Germinal center (tissue), 1 donor: ENCODE measurements around the gene AKT1S1.
A peak's percentile ranks its signal among the peaks of the same experiment; 100 is the strongest.
"Not testable (repeated sequence)": the region's sequence is repeated elsewhere in the genome, so short reads cannot be mapped to it uniquely, and the experiment has no call there.

ENCODE experiments used
- DNase-seq: peaks from one replicate; pipeline ENCODE4 v3.0.0; 2012; ENCODE audit warnings: mixed read lengths, low spot score

Gene AKT1S1

DNA sequence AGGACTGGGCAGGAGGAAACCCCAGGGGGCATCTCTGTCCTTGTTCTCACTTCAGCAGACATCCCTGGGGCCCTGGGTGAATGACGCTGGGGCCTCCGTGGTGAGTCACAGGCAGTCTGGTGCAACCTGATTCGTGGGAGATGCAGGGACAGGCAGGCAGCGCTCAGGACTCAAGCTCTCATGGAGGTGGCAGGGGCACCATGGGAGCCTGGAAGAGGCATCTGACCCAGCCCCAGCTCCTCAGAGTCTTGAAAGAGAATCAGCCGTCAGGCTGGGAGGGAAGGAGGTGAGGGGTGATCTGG is 40.2 kb downstream of the AKT1S1 start:
- DNase-seq: no peak

DNA sequence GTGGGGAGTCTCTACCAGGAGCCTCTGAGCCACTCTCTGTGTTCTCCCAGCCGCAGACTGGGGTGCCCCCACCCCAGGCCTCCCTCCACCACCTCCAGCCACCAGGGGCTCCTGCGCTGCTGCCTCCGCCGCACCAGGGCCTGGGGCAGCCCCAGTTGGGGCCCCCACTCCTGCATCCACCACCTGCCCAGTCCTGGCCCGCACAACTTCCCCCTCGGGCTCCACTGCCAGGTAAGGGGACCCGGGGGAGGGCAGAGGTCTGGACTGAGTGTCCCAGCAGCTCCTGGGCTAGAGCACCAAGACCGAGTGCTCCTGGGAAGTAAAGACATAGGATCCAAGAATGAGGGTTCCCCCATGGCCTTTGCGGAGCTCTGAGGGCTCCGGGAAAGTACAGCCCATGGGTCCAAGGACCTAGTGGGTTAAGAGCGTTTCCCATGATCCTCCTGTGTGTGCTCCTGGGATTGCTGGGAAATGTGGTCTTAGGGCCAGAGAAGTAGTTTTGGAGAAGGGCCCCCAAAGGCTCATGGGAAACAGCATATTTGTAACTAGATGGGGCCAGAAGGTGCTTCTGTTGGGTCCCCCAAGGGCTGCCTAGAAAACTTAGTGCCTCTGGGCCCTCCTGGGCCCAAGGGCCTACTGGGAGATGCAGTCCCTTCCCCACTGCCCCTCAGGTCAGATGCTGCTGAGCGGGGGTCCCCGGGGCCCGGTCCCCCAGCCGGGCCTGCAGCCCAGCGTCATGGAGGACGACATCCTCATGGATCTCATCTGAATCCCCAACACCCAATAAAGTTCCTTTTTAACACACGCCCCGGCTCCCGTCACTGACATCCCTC is 40.8 kb downstream of the AKT1S1 start:
- no peak for DNase-seq

DNA sequence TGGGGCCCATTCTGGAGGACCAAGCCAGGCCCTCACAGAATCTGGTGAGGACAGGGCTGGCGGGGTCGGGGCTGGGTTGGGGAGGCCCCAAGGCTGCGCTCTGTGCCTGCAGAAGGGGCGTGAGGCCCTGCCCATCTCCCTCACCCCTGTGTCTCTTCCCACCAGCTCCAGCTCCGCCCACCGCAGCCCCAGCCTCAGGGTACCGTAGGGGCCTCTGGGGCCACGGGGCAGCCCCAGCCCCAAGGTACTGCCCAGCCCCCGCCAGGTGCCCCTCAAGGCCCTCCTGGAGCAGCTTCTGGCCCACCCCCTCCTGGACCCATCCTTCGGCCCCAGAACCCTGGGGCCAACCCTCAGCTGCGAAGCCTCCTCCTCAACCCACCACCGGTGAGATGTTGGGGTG is 41.6 kb downstream of the AKT1S1 start:
- DNase-seq: no peak

DNA sequence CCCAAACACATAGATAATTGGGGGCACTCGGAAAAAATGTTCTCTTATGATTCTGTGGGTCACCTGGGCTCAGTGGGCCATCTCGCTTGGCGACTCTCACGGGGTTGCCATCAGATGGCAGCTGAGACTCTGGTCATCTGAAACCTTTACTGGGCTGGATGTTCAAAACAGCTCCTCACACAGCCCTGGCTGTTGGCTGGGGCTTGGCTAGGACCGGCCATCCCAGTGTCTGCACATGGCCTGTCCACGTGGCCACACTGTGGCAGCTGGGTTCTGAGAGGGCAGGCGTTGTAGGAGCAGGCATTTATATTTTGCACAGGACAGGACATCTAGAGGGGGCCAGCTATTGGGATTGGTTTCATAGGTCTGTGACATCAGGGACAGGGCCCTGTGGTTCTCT is 43.6 kb downstream of the AKT1S1 start:
- no peak for DNase-seq

DNA sequence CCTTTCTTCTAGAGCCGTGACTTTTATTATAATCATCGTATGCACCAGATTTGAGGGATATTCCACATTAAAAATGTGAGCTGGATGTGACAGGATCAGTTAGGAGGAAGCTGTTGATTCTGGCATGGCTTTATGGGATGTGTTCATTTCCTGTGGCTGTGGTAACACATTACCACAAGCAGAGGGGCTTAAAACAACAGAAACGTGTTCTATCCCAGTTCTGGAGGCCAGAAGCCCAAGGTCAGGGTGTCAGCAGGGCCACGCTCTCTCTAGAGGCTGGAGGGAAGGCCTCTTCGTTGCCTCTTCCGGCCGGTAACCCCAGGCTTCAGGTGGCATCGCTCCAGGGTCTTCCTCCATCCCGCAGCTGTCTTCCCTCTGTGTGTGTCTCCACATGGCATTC is 44.6 kb downstream of the AKT1S1 start:
- DNase-seq: no peak

DNA sequence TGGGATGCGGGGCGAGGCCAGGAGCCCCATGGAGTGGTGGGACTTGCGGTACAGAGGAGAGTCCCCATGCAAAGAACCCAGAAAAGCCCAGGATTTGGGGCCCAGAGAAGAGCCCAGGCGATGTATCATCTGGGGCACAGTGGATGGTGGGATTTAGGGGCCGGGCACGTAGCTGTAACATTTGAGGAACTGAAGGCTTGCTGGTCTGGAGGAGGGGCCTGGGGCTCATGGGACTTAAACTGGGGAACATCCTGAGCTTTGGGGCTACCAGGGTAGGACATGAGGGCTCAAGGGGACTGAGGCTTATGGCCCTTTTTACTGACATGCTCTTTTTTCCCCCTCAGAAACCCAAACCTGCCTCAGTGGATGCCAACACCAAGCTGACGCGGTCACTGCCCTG is 45.6 kb downstream of the AKT1S1 start:
- DNase-seq: no peak

DNA sequence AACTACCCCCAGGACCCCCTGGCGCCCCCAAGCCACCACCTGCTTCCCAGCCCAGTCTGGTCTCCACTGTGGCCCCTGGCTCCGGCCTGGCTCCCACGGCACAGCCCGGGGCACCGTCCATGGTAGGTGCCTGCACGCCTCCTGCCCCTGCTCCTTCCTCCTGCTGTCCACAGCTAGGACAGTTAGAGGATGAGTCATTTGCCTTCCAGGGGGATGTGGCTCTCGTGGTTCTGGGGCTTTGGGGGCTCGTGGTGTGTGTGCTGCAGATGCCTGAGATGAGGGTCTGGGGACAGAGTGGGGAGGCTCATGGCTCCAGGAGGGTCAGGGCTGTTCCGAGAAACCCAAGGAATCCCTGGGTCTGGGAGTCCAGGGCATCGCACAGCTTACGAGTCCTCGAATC is 46.4 kb downstream of the AKT1S1 start:
- DNase-seq: no peak

DNA sequence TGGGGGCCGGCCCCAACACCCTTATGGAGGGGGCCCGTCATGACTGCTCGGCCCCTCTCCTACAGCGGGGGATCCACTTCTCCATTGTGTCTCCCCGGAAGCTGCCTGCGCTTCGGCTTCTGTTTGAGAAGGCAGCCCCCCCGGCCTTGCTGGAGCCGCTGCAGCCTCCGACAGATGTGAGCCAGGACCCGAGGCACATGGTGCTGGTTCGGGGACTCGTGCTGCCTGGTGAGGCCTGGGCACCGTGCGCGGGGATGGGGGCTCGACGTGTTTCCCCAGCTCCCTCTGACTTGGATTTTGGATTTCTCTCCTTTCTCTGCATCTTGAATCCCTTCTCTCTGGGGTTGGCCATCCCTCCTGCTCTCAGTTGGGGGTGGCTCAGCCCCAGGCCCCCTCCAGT is 47.4 kb downstream of the AKT1S1 start:
- DNase-seq: no peak

DNA sequence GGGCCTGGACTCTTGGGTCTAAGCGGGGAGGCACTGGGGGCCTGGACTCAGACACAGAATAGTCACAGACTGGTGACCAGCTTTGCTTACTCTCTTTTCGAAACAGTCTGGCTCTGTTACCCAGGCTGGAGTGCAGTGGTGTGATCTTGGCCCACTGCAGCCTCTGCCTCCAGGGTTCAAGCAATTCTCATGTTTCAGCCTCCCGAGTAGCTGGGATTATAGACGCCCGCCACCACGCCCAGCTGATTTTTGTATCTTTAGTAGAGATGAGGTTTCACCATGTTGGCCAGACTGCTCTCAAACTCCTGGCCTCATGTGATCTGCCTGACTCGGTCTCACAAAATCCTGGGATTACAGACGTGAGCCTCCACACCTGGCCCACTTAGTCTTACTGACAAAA is 48.0 kb downstream of the AKT1S1 start:
- no peak for DNase-seq

DNA sequence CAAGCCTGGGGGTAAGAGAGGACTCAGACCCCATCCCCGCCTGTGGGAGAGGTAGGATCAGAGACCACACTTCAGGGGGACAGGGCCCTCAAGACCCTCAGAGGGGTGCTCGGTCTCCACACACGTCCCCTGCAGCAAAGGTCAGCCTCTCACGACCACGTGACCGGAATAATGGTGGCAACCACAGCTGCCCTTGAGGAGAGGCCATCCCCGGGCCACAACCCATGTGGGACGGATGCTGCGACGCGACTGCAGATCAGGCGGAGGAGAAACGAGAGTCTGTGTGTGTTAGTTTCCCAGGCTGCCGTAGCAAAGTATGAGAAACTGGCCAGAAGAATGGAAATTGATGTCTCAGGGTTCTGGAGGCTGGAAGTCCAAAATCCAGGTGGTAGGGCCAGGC is 50.1 kb downstream of the AKT1S1 start:
- DNase-seq: no peak

DNA sequence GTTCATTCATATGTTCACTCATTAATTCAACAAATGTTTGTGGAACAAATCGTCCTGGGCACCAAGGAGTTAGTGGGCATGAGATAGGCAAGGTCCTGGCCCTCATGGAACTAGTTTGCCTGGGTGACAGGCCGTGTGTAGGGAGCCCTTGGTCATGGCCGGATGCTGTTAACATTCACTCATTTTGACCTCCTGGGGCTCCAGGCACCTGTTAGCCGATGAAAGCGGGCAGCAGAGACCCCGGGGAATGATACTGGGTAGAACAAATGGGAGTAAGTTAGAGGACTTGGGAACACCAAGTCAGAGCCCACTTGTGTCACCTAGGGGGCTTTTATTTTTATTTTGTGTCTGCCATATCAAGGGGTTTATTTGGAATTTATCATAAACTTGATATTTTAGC is 52.5 kb downstream of the AKT1S1 start:
- DNase-seq: no peak

DNA sequence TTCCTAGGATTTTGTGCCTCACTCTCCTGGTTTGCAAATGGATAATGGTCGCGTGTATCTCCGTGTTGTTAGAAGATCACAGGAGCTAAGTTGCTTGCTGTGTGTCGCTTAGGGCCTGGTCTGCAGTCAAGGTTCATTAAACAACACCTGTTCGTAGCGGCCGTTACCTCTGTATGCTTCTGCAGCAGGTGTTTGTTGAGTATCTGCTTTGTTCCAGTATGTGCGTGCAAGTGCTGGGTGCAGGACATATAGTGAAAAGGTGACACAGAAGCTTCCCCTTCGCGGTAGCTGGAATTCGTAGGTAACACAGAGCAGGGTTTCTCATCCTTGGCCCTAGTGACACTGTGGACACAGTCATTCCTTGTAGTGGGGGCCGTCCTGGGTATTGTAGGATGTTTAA is 53.7 kb downstream of the AKT1S1 start:
- DNase-seq: peak; percentile 57

DNA sequence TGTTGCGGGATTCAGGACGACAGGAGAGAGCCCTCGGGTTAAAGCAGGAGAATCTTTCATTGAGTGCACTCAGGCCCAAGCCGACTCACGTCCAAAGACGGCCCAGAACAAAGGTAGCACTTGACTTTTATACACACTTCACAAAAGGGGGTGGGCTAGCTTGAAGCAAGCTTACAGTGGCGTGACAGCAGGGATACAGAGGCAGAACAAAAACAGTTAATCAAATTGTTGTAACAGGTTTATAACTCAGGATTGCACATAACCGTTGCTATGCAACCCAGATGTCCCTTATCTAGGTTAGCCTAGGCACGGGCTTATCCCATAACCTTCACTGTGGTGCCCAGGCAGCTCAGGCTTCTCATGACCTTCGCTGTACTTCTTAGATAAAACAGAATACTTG is 57.0 kb downstream of the AKT1S1 start:
- no peak for DNase-seq

DNA sequence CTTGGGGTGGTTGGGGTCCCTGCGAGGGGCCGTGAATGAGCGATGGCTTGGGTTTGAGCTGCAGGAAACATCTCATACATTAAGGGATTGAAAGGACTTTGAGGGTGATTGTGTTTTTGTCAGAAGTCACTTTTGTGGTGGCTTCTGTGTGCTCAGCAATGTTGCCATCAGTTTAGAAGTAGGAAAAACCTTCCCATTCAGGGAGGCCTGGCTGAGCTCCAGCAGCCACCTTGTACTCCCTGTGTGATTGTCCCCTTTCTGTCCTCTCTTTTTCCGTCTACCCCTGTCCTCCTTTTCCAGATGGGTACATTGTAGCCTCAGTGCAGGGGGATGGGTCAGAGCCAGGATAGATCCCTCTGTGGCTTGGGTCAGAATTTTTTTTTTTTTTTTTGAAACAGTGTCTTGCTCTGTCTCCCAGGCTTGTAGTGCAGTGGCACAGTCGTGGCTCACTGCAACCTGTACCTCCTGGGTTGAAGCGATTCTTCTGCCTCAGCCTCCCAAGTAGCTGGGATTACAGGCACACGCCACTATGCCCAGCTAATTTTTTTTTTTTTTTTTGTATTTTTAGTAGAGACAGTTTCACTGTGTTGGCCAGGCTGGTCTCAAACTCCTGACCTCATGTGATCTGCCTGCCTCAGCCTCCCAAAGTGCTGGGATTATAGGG is 57.6 kb downstream of the AKT1S1 start:
- not testable (repeated sequence) for DNase-seq
